ENCODE results near the gene MRPL22.

The MRPL22 gene

DNA sequence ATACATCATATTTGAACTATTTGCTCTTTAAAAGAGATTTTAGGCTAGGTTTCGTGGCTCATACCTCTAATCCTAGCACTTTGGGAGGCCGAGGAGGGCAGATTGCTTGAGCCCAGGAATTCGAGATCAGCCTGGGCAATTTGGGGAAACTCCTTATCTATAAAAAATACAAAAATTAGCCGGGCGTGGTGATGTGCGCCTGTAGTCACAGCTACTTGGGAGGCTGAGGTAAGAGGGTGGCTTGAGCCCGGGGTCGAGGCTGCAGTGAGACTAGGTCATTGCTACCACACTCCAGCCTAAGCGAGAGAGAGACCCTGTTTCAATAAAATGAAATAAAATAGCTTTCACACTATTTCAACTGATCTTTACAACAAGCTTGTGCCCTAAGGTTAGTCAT, 500 bp upstream of the MRPL22 start:
- 86% methylated on average over 2 of the region's 9 CpGs for WGBS (ENCODE audit: insufficient coverage)
- no peak for DNase-seq
- Histone ChIP-seq H3K4me3 (ENCODE audit: control insufficient read depth in 1 of 7, extremely low read depth in 1 of 7, insufficient read depth in 4 of 7, low read depth in 2 of 7, low read length in 6 of 7) (peak overlapping the region in 6 of 7 experiments; percentile 83 to 95 (median 92)), H3K27ac (ENCODE audit: insufficient read depth in 1 of 2, low read depth in 1 of 2, low read length in 2 of 2, poor library complexity in 1 of 2, severe bottlenecking in 2 of 2) (peak overlapping the region; percentile 79 to 92), H3K36me3 (ENCODE audit: control insufficient read depth in 4 of 4, insufficient read depth in 4 of 4, low read length in 3 of 4) (peaks cover 1 to 5% (median 3%) of the 10 kb centered on the region in 4 experiments), H3K4me1 (ENCODE audit: control extremely low read depth in 1 of 4, control insufficient read depth in 4 of 4, insufficient read depth in 4 of 4, low read length in 3 of 4) (peaks cover 22 to 44% (median 38%) of the 10 kb centered on the region in 4 experiments), H3K9me3 (ENCODE audit: control extremely low read depth in 1 of 5, control insufficient read depth in 4 of 5, insufficient read depth in 2 of 5, low read depth in 1 of 5, low read length in 4 of 5) (no peaks in the 10 kb centered on the region), H3K27me3 (replicated peaks in 2 of 5; ENCODE audit: control insufficient read depth in 4 of 5, insufficient read depth in 5 of 5, low read length in 4 of 5) (no peaks in the 10 kb centered on the region)
- ChIA-PET POLR2A (no interaction called here), CTCF (no interaction called here)

DNA sequence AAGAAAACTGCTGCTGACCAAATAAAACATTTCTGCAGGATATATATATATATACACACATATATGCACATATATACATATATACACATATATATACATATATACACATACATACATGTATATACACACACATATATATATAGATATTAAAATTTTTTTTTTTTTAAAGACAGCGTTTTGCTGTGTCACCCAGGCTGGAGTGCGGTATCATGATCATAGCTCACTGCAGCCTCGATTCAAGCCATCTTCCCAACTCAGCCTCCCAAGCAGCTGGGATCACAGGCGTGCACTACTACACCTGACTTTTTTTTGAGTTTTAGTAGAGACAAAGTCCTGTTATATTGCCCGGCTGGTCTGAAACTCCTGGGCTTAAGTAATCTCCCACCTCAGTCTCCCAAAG, 2.7 kb downstream of the MRPL22 start:
- peaks cover 0 to 2% (median 0%) of the 10 kb centered on the region in 4 experiments for H3K36me3 ChIP-seq (ENCODE audit: control insufficient read depth in 4 of 4, insufficient read depth in 4 of 4, low read length in 3 of 4)
- WGBS (ENCODE audit: insufficient coverage) = 92% methylated on average over 2 of the region's 5 CpGs
- peaks cover 14 to 30% (median 22%) of the 10 kb centered on the region in 4 experiments for H3K4me1 ChIP-seq (ENCODE audit: control extremely low read depth in 1 of 4, control insufficient read depth in 4 of 4, insufficient read depth in 4 of 4, low read length in 3 of 4)
- no peaks in the 10 kb centered on the region for H3K27me3 ChIP-seq (replicated peaks in 2 of 5; ENCODE audit: control insufficient read depth in 4 of 5, insufficient read depth in 5 of 5, low read length in 4 of 5)
- no peaks in the 10 kb centered on the region for H3K9me3 ChIP-seq (ENCODE audit: control extremely low read depth in 1 of 5, control insufficient read depth in 4 of 5, insufficient read depth in 2 of 5, low read depth in 1 of 5, low read length in 4 of 5)
- DNase-seq = no peak
- ChIA-PET CTCF (interaction anchor here (1.4 to 1.7 kb wide), 4 partner anchors 16 to 64 kb away, joined by 3 to 5 read pairs (median 4); no protein-coding TSS in a partner anchor), POLR2A (no interaction called here)
- H3K27ac ChIP-seq (ENCODE audit: insufficient read depth in 1 of 2, low read depth in 1 of 2, low read length in 2 of 2, poor library complexity in 1 of 2, severe bottlenecking in 2 of 2) = no peak overlapping the region
- H3K4me3 ChIP-seq (ENCODE audit: control insufficient read depth in 1 of 7, extremely low read depth in 1 of 7, insufficient read depth in 4 of 7, low read depth in 2 of 7, low read length in 6 of 7) = no peak overlapping the region

DNA sequence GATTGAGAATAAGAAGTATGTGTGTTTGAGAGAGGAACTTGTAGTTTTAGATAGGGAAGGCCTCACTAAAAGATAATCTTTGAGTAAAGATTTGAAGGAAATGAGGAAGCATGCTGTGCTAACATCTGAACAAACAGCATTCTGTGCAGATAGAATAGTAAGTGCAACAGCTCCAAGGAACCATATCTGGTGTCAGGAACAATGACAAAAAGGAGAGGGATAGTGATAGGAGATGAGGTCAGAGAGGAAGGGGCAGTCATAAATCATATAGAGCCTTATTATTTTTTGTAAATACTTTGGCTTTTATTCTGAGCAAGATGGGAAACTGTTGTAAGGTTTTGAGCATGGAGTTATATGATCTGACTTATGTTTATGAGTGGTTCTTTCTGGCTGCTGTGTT, 3.8 kb downstream of the MRPL22 start:
- Histone ChIP-seq H3K36me3 (ENCODE audit: control insufficient read depth in 4 of 4, insufficient read depth in 4 of 4, low read length in 3 of 4) (peaks cover 0 to 2% (median 2%) of the 10 kb centered on the region in 4 experiments), H3K9me3 (ENCODE audit: control extremely low read depth in 1 of 5, control insufficient read depth in 4 of 5, insufficient read depth in 2 of 5, low read depth in 1 of 5, low read length in 4 of 5) (no peaks in the 10 kb centered on the region), H3K27me3 (replicated peaks in 2 of 5; ENCODE audit: control insufficient read depth in 4 of 5, insufficient read depth in 5 of 5, low read length in 4 of 5) (no peaks in the 10 kb centered on the region), H3K4me1 (ENCODE audit: control extremely low read depth in 1 of 4, control insufficient read depth in 4 of 4, insufficient read depth in 4 of 4, low read length in 3 of 4) (peaks cover 14 to 28% (median 21%) of the 10 kb centered on the region in 4 experiments), H3K27ac (ENCODE audit: insufficient read depth in 1 of 2, low read depth in 1 of 2, low read length in 2 of 2, poor library complexity in 1 of 2, severe bottlenecking in 2 of 2) (peak overlapping the region in 1 of 2 experiments; percentile 44), H3K4me3 (ENCODE audit: control insufficient read depth in 1 of 7, extremely low read depth in 1 of 7, insufficient read depth in 4 of 7, low read depth in 2 of 7, low read length in 6 of 7) (no peak overlapping the region)
- DNase-seq = peak in 1 of 3 donors; percentile 11
- ChIA-PET CTCF (interaction anchor here (1.1 to 2.2 kb wide), 8 partner anchors 11 to 63 kb away, joined by 4 to 9 read pairs (median 5); no protein-coding TSS in a partner anchor), POLR2A (no interaction called here)

DNA sequence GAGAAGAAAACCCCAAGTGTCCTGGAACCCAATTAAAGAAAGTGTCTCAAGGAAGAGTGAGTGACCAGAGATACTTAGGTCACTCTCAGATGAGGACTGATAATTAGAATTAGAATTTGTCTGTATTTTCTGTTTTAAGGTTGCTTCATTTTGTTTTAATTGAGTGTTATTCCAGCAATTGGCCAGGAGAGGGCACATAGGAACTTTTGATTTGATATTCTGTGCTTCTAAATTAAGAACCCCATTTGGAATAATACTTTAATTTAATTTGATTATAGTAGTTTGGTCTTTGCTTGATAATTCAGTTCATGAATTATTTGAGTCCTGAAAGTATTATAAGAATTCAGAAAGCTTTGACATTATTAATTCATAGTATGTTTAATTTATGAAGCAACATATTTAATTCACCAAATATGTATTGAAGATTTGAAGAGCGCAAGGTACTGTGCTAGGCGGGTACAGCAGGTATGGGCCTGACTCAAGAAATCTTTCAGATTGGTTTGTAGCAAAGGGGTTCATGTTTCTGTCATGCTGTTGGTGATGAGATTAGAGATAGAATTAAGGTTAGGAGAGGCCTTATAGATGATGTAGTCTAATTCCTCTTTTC, 4.9 kb downstream of the MRPL22 start:
- 92% methylated on average over 2 of the region's 2 CpGs for WGBS (ENCODE audit: insufficient coverage)
- DNase-seq = peak in 2 of 3 donors; percentile 49 to 64
- peaks cover 13 to 22% (median 16%) of the 10 kb centered on the region in 4 experiments for H3K4me1 ChIP-seq (ENCODE audit: control extremely low read depth in 1 of 4, control insufficient read depth in 4 of 4, insufficient read depth in 4 of 4, low read length in 3 of 4)
- H3K4me3 ChIP-seq (ENCODE audit: control insufficient read depth in 1 of 7, extremely low read depth in 1 of 7, insufficient read depth in 4 of 7, low read depth in 2 of 7, low read length in 6 of 7) = no peak overlapping the region
- H3K27ac ChIP-seq (ENCODE audit: insufficient read depth in 1 of 2, low read depth in 1 of 2, low read length in 2 of 2, poor library complexity in 1 of 2, severe bottlenecking in 2 of 2) = no peak overlapping the region
- ChIA-PET CTCF (interaction anchor here (0.6 to 2.2 kb wide), 8 partner anchors 10 to 96 kb away, joined by 3 to 9 read pairs (median 5); partner anchors contain the start of gene FAXDC2), POLR2A (no interaction called here)
- peaks cover 2 to 5% (median 2%) of the 10 kb centered on the region in 4 experiments for H3K36me3 ChIP-seq (ENCODE audit: control insufficient read depth in 4 of 4, insufficient read depth in 4 of 4, low read length in 3 of 4)
- H3K27me3 ChIP-seq (replicated peaks in 2 of 5; ENCODE audit: control insufficient read depth in 4 of 5, insufficient read depth in 5 of 5, low read length in 4 of 5) = no peaks in the 10 kb centered on the region
- no peaks in the 10 kb centered on the region for H3K9me3 ChIP-seq (ENCODE audit: control extremely low read depth in 1 of 5, control insufficient read depth in 4 of 5, insufficient read depth in 2 of 5, low read depth in 1 of 5, low read length in 4 of 5)

DNA sequence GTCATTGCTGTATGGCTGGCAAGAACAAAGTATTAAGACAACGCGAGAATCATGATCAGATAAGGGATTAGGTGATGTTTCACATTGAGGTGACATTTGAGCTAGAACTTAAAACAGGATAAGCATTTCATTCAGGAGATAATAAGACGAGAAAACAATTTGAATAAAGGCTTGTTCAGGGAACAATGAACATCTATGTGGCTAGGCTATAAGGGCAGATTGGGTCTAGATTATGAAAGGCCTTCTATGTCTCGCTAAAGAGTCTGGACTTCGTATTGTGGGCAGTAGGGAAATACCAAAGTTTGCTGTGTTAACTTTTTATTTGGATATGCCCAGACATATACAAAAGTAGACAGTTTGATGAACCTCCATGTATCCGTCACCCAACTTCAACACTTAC, 6.9 kb downstream of the MRPL22 start:
- WGBS (ENCODE audit: insufficient coverage) = 100% methylated on average over 5 of the region's 6 CpGs
- no peaks in the 10 kb centered on the region for H3K9me3 ChIP-seq (ENCODE audit: control extremely low read depth in 1 of 5, control insufficient read depth in 4 of 5, insufficient read depth in 2 of 5, low read depth in 1 of 5, low read length in 4 of 5)
- ChIA-PET CTCF (no interaction called here), POLR2A (no interaction called here)
- no peak for DNase-seq
- H3K27me3 ChIP-seq (replicated peaks in 2 of 5; ENCODE audit: control insufficient read depth in 4 of 5, insufficient read depth in 5 of 5, low read length in 4 of 5) = no peaks in the 10 kb centered on the region
- peaks cover 2 to 7% (median 3%) of the 10 kb centered on the region in 4 experiments for H3K36me3 ChIP-seq (ENCODE audit: control insufficient read depth in 4 of 4, insufficient read depth in 4 of 4, low read length in 3 of 4)
- H3K27ac ChIP-seq (ENCODE audit: insufficient read depth in 1 of 2, low read depth in 1 of 2, low read length in 2 of 2, poor library complexity in 1 of 2, severe bottlenecking in 2 of 2) = no peak overlapping the region
- H3K4me1 ChIP-seq (ENCODE audit: control extremely low read depth in 1 of 4, control insufficient read depth in 4 of 4, insufficient read depth in 4 of 4, low read length in 3 of 4) = peaks cover 2 to 8% (median 6%) of the 10 kb centered on the region in 4 experiments
- H3K4me3 ChIP-seq (ENCODE audit: control insufficient read depth in 1 of 7, extremely low read depth in 1 of 7, insufficient read depth in 4 of 7, low read depth in 2 of 7, low read length in 6 of 7) = no peak overlapping the region

DNA sequence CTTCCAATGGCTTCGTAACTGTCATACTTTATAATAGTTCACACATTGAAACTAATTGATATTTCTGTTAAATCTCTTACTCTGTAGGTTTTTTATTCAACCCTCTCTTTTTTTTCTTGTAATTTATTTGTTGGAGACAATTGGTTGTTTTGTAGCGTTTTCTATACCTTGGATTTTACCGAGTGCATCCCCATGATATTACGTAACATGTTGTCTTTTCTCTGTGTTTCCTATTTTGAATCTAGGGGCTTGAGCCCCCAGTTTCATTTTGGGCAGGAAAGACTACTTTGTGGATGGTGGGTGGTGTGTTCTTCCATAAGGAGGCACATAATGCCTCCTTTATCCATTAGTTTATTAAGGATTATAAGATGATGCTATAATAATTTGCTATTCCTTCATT, 7.4 kb downstream of the MRPL22 start:
- Histone ChIP-seq H3K4me3 (ENCODE audit: control insufficient read depth in 1 of 7, extremely low read depth in 1 of 7, insufficient read depth in 4 of 7, low read depth in 2 of 7, low read length in 6 of 7) (no peak overlapping the region), H3K4me1 (ENCODE audit: control extremely low read depth in 1 of 4, control insufficient read depth in 4 of 4, insufficient read depth in 4 of 4, low read length in 3 of 4) (peaks cover 2 to 6% (median 3%) of the 10 kb centered on the region in 4 experiments), H3K36me3 (ENCODE audit: control insufficient read depth in 4 of 4, insufficient read depth in 4 of 4, low read length in 3 of 4) (peaks cover 2 to 7% (median 3%) of the 10 kb centered on the region in 4 experiments), H3K27ac (ENCODE audit: insufficient read depth in 1 of 2, low read depth in 1 of 2, low read length in 2 of 2, poor library complexity in 1 of 2, severe bottlenecking in 2 of 2) (no peak overlapping the region), H3K27me3 (replicated peaks in 2 of 5; ENCODE audit: control insufficient read depth in 4 of 5, insufficient read depth in 5 of 5, low read length in 4 of 5) (no peaks in the 10 kb centered on the region), H3K9me3 (ENCODE audit: control extremely low read depth in 1 of 5, control insufficient read depth in 4 of 5, insufficient read depth in 2 of 5, low read depth in 1 of 5, low read length in 4 of 5) (no peaks in the 10 kb centered on the region)
- ChIA-PET CTCF (no interaction called here), POLR2A (no interaction called here)
- DNase-seq = no peak
- WGBS (ENCODE audit: insufficient coverage) = 96% methylated on average over 3 of the region's 4 CpGs

DNA sequence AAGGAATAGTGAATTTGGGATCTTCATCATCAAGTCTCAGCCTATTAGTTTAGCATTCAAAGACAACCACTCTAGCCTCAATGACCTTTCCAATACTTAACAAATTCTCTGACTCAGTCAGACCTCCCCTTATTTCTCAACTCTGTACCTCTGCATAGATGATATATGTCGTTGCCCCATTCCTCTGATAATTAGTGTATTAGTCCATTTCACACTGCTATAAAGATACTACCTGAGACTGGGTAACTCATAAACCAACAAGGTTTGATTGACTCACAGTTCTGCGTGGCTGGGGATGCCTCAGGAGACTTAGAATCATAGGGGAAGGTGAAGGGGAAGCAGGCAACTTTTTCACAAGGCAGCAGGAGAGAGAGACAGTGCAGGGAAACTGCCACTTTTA, 8.9 kb downstream of the MRPL22 start:
- CTCF ChIA-PET = no interaction called here
- WGBS (ENCODE audit: insufficient coverage) = 100% methylated on average over 1 of the region's 2 CpGs

More for the DNA sequence above, 8.9 kb downstream of the MRPL22 start:
- Histone ChIP-seq H3K27ac (ENCODE audit: insufficient read depth in 1 of 2, low read depth in 1 of 2, low read length in 2 of 2, poor library complexity in 1 of 2, severe bottlenecking in 2 of 2) (no peak overlapping the region), H3K36me3 (ENCODE audit: control insufficient read depth in 4 of 4, insufficient read depth in 4 of 4, low read length in 3 of 4) (peaks cover 2 to 7% (median 3%) of the 10 kb centered on the region in 4 experiments), H3K4me3 (ENCODE audit: control insufficient read depth in 1 of 7, extremely low read depth in 1 of 7, insufficient read depth in 4 of 7, low read depth in 2 of 7, low read length in 6 of 7) (no peak overlapping the region), H3K9me3 (ENCODE audit: control extremely low read depth in 1 of 5, control insufficient read depth in 4 of 5, insufficient read depth in 2 of 5, low read depth in 1 of 5, low read length in 4 of 5) (no peaks in the 10 kb centered on the region), H3K27me3 (replicated peaks in 2 of 5; ENCODE audit: control insufficient read depth in 4 of 5, insufficient read depth in 5 of 5, low read length in 4 of 5) (no peaks in the 10 kb centered on the region), H3K4me1 (ENCODE audit: control extremely low read depth in 1 of 4, control insufficient read depth in 4 of 4, insufficient read depth in 4 of 4, low read length in 3 of 4) (peaks cover 0 to 4% (median 2%) of the 10 kb centered on the region in 4 experiments)
- POLR2A ChIA-PET = no interaction called here
- no peak for DNase-seq

Data from common myeloid progenitor, CD34-positive (primary cell).